Measurements from ENCODE around the gene IGF2. TPM values are rescaled to one million over a fixed set of nuclear protein-coding genes. Genes with fewer than 3 reads are reported as not detected.

The IGF2 gene
- total and polyA plus RNA-seq, 10 of the 15 experiments (the other 5 are each of a cell fraction or from before 2014, with no cell fraction given), result 0.41 TPM; not detected in 9

DNA sequence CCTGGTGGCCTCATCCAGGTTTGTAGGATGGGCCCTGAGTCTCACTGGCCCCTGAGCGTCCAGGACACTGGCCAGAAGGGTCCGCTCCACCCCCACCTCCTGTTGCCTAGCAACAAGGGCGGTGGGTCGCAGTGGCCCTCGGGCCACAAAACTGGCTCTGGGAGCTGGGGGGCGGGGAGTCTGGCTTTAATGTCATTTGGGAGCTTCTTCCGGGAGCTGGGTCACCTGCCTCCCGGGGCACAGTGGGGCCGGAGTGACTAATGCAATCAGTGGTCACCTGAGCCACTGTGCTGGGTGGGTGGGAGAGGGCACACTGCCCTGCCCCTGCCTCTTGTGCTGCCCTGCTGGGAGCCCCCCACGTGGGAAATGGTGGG, 29.8 kb upstream of the IGF2 start:
- H3K27me3 ChIP-seq (replicated peaks in 1 of 2; ENCODE audit: control insufficient read depth in 2 of 2, insufficient read depth in 2 of 2, low read length in 1 of 2), result no peaks in the 10 kb centered on the region
- no peaks in the 10 kb centered on the region for H3K36me3 ChIP-seq (ENCODE audit: control insufficient read depth in 2 of 2, insufficient read depth in 2 of 2, low read length in 1 of 2)
- no peak overlapping the region for H2AFZ ChIP-seq (ENCODE audit: control insufficient read depth, low read depth, low read length)
- ChIA-PET POLR2A (no interaction called here), SMC1A (ENCODE audit: uncharacterized antibody, unreplicated experiment) (no interaction called here), CTCF (interaction anchor here (0.7 to 1.9 kb wide), 2 partner anchors 17 to 252 kb away, joined by 3 to 7 read pairs; no protein-coding TSS in a partner anchor), RAD21 (ENCODE audit: unreplicated experiment) (no interaction called here)
- H4K20me1 ChIP-seq (ENCODE audit: control insufficient read depth, insufficient read depth), result no peaks in the 10 kb centered on the region
- TF ChIP-seq POLR2A (IDR thresholded peaks at IDR 0.05; ENCODE audit: low read depth, low read length), result no peak
- no peak for TF ChIP-seq RB1 (IDR thresholded peaks at IDR 0.05; ENCODE audit: borderline replicate concordance)
- no peak for TF ChIP-seq CEBPZ (IDR thresholded peaks at IDR 0.05; ENCODE audit: low read depth, low read length)
- no peak for TF ChIP-seq HCFC1 (IDR thresholded peaks at IDR 0.05; ENCODE audit: low read length)
- TF ChIP-seq, protein P1, sequence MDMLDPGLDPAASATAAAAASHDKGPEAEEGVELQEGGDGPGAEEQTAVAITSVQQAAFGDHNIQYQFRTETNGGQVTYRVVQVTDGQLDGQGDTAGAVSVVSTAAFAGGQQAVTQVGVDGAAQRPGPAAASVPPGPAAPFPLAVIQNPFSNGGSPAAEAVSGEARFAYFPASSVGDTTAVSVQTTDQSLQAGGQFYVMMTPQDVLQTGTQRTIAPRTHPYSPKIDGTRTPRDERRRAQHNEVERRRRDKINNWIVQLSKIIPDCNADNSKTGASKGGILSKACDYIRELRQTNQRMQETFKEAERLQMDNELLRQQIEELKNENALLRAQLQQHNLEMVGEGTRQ (IDR thresholded peaks at IDR 0.05; ENCODE audit: borderline replicate concordance, low read depth, low read length), result no peak
- TF ChIP-seq PAX8 (IDR thresholded peaks at IDR 0.05), result no peak
- TF ChIP-seq BHLHE40 (IDR thresholded peaks at IDR 0.05; ENCODE audit: borderline replicate concordance in 1 of 2, low read depth in 2 of 2, low read length in 1 of 2), result no peak
- TF ChIP-seq ATF7 (IDR thresholded peaks at IDR 0.05; ENCODE audit: low read depth), result no peak
- no peak for TF ChIP-seq ASH2L (IDR thresholded peaks at IDR 0.05; ENCODE audit: borderline replicate concordance, low read depth)
- no peak for TF ChIP-seq IKZF2 (IDR thresholded peaks at IDR 0.05)
- no peak for TF ChIP-seq CHD1 (IDR thresholded peaks at IDR 0.05; ENCODE audit: low read depth, low read length)
- no peak for TF ChIP-seq STAT1 (conservative IDR thresholded peaks at IDR 0.05)
- TF ChIP-seq RAD51 (IDR thresholded peaks at IDR 0.05), result no peak
- TF ChIP-seq SMARCA5 (IDR thresholded peaks at IDR 0.05), result no peak
- TF ChIP-seq RCOR1 (conservative IDR thresholded peaks at IDR 0.05; ENCODE audit: low read depth, low read length), result no peak
- no peak for TF ChIP-seq EP300 (IDR thresholded peaks at IDR 0.05; ENCODE audit: borderline replicate concordance in 1 of 2, control insufficient read depth in 1 of 2, low read depth in 2 of 2, low read length in 2 of 2)
- TF ChIP-seq RUNX3 (IDR thresholded peaks at IDR 0.05; ENCODE audit: low read length), result no peak
- TF ChIP-seq, protein P2, sequence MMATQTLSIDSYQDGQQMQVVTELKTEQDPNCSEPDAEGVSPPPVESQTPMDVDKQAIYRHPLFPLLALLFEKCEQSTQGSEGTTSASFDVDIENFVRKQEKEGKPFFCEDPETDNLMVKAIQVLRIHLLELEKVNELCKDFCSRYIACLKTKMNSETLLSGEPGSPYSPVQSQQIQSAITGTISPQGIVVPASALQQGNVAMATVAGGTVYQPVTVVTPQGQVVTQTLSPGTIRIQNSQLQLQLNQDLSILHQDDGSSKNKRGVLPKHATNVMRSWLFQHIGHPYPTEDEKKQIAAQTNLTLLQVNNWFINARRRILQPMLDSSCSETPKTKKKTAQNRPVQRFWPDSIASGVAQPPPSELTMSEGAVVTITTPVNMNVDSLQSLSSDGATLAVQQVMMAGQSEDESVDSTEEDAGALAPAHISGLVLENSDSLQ (IDR thresholded peaks at IDR 0.05), result no peak
- no peak for TF ChIP-seq SPI1 (IDR thresholded peaks at IDR 0.05; ENCODE audit: borderline replicate concordance, insufficient read depth, low read depth, low read length)
- no peak for TF ChIP-seq CBFB (IDR thresholded peaks at IDR 0.05; ENCODE audit: low read depth)
- H3K4me1 ChIP-seq (ENCODE audit: control insufficient read depth, insufficient read depth, low read length), result no peaks in the 10 kb centered on the region
- in situ Hi-C loops (cut with MboI) (no loop called here), intact Hi-C loops (cut with micrococcal nuclease; ENCODE audit: unreplicated experiment) (no loop called here)
- H3K4me2 ChIP-seq (ENCODE audit: control insufficient read depth, insufficient read depth), result no peak overlapping the region
- 59% methylated on average over 10 of the region's 10 CpGs for WGBS (ENCODE audit: insufficient coverage, insufficient replicate concordance, low lambda C conversion rate, missing lambda C conversion rate)
- H3K9me3 ChIP-seq (replicated peaks; ENCODE audit: control insufficient read depth, insufficient read depth, low read length), result no peaks in the 10 kb centered on the region
- no peak for ATAC-seq
- DNase-seq (ENCODE audit: low read depth, low spot score), result no peak
- H3K9ac ChIP-seq (ENCODE audit: control insufficient read depth, insufficient read depth, low read length), result no peak overlapping the region
- no peaks in the 10 kb centered on the region for H3K79me2 ChIP-seq (ENCODE audit: control insufficient read depth, insufficient read depth, low read length)
- no peak overlapping the region for H3K4me3 ChIP-seq
- FAIRE-seq, result no peak
- H3K27ac ChIP-seq (ENCODE audit: control insufficient read depth, insufficient read depth), result no peak overlapping the region
- BruUV-seq (replicated peaks), result no TSS peak

All from GM12878 (cell line).